Keratinocyte (primary cell): ENCODE data around the gene DNAI2. TPM values are rescaled to one million over a fixed set of nuclear protein-coding genes. Genes with fewer than 3 reads are reported as not detected.

Experiments used
- DNase-seq: peaks from one replicate; pipeline ENCODE4 v3.0.0-alpha.2; 2011; ENCODE audit warnings: low read depth, missing footprints, low spot score
- FAIRE-seq: peaks from 2 replicates; lab custom pipeline; 2011; peaks lifted over from hg19 to GRCh38; lab: Jason Lieb, UNC
- H2AFZ ChIP-seq: 2 replicates; pipeline ENCODE4 v1.6.0; 2012; ENCODE audit warnings: low read length, control low read depth, inconsistent platforms; ENCODE audit not compliant: control insufficient read depth
- H3K27ac ChIP-seq: 2 replicates; pipeline ENCODE4 v1.5.1; 2011; ENCODE audit warnings: low read length; ENCODE audit not compliant: control insufficient read depth, insufficient read depth
- H3K27me3 ChIP-seq: 3 replicates; pipeline ENCODE4 v1.6.0; 2011; ENCODE audit warnings: low read length; ENCODE audit not compliant: control insufficient read depth, insufficient read depth; ENCODE audit errors: extremely low read depth
- H3K36me3 ChIP-seq, 2 experiments: 2 replicates in 1 of 2; 3 replicates in 1 of 2; pipeline ENCODE4 v1.5.1; 2011; ENCODE audit warnings: low read length in 2 of 2, mild to moderate bottlenecking in 1 of 2; ENCODE audit not compliant: control insufficient read depth in 2 of 2, insufficient read depth in 2 of 2; ENCODE audit errors: extremely low read depth in 1 of 2
- H3K4me1 ChIP-seq: 3 replicates; pipeline ENCODE4 v1.5.1; 2011; ENCODE audit warnings: low read length; ENCODE audit not compliant: control insufficient read depth, insufficient read depth; ENCODE audit errors: extremely low read depth
- H3K4me2 ChIP-seq: 3 replicates; pipeline ENCODE4 v1.6.0; 2011; ENCODE audit warnings: low read depth, low read length; ENCODE audit not compliant: control insufficient read depth, insufficient read depth; ENCODE audit errors: extremely low read depth
- H3K4me3 ChIP-seq, 3 experiments: fragments of 200-600 bp in 1 of 3; sonication (generic) in 1 of 3; 2 replicates in 2 of 3; 3 replicates in 1 of 3; pipeline ENCODE4 v1.5.1; 2011 to 2016; ENCODE audit warnings: low read length in 3 of 3, mild to moderate bottlenecking in 3 of 3, control low read depth in 2 of 3, inconsistent platforms in 1 of 3, low read depth in 1 of 3, mixed read lengths in 1 of 3, mixed run types in 1 of 3, moderate library complexity in 1 of 3; ENCODE audit not compliant: control insufficient read depth in 2 of 3, insufficient read depth in 2 of 3; ENCODE audit errors: extremely low read depth in 1 of 3
- H3K79me2 ChIP-seq: 2 replicates; pipeline ENCODE4 v1.6.0; 2012; ENCODE audit warnings: low read length; ENCODE audit not compliant: control insufficient read depth, insufficient read depth
- H3K9ac ChIP-seq: 3 replicates; pipeline ENCODE4 v1.6.0; 2011; ENCODE audit warnings: low read length; ENCODE audit not compliant: control insufficient read depth, insufficient read depth; ENCODE audit errors: extremely low read depth
- H3K9me1 ChIP-seq: 3 replicates; pipeline ENCODE4 v1.6.0; 2011; ENCODE audit warnings: low read length; ENCODE audit not compliant: control insufficient read depth, insufficient read depth; ENCODE audit errors: extremely low read depth
- H3K9me3 ChIP-seq: 2 replicates; pipeline ENCODE4 v1.5.1; 2012; ENCODE audit warnings: low read depth, low read length; ENCODE audit not compliant: control insufficient read depth
- H4K20me1 ChIP-seq: 3 replicates; pipeline ENCODE4 v1.6.0; 2011; ENCODE audit warnings: low read length; ENCODE audit not compliant: control insufficient read depth, insufficient read depth; ENCODE audit errors: extremely low read depth
- CTCF ChIP-seq, 3 experiments: IDR thresholded peaks in 1 of 3; conservative IDR thresholded peaks in 1 of 3; optimal IDR thresholded peaks in 1 of 3; 2 replicates in 2 of 3; 3 replicates in 1 of 3; pipeline versions ENCODE3 to v1.5.1; 2011; ENCODE audit warnings: low read length in 3 of 3, mild to moderate bottlenecking in 3 of 3, moderate library complexity in 2 of 3, control low read depth in 1 of 3, inconsistent platforms in 1 of 3; ENCODE audit not compliant: insufficient read depth in 2 of 3; ENCODE audit errors: extremely low read depth in 1 of 3
- EZH2 ChIP-seq: IDR thresholded peaks from one replicate; pipeline ENCODE4 v1.6.1; 2012; ENCODE audit warnings: inconsistent platforms, mild to moderate bottlenecking, low read length, moderate library complexity
- dilution Hi-C: fragments of 300-500 bp; cut with MboI; formaldehyde crosslinking; loops from one replicate; pipeline ENCODE4 v1.7.0; 2020; ENCODE audit warnings: low sequenced_read_pairs; ENCODE audit not compliant: extremely low pct_ligation_motif_present
- polyA plus RNA-seq, 5 experiments: library from polyadenylated mRNA; depleted of rRNA in 3 of 5; stranded (reverse) in 3 of 5; stranded (forward) in 1 of 5; unstranded in 1 of 5; fragments of >200 nt; gene quantifications; 1 replicate in 1 of 5; 2 replicates in 3 of 5; 3 replicates in 1 of 5; pipeline versions ENCODE4 v1.2.1 to v1.2.3, GENCODE V29; 2011 to 2012; ENCODE audit warnings: missing spikeins in 2 of 5, low read depth in 1 of 5, low replicate concordance in 1 of 5

Gene DNAI2
- polyA plus RNA-seq, 1 donor (not counting 4 experiments of a cell fraction or from before 2014, with no cell fraction given), result not detected

- Histone ChIP-seq H3K4me3 (no peak overlapping the region), H4K20me1 (peaks cover 4% of the 10 kb centered on the region), H3K27me3 (peaks cover 9% of the 10 kb centered on the region), H3K9me3 (no peaks in the 10 kb centered on the region), H3K9me1 (no peaks in the 10 kb centered on the region), H3K36me3 (no peaks in the 10 kb centered on the region), H3K4me2 (no peak overlapping the region), H2AFZ (no peak overlapping the region), H3K4me1 (no peaks in the 10 kb centered on the region), H3K27ac (no peak overlapping the region), H3K9ac (no peak overlapping the region), H3K79me2 (no peaks in the 10 kb centered on the region)
- dilution Hi-C loops, result no loop called here
- FAIRE-seq (no peak), DNase-seq (no peak)
- no peak for TF ChIP-seq EZH2
- TF ChIP-seq CTCF (optimal IDR thresholded peaks at IDR 0.05 in 1 of 3, IDR thresholded peaks at IDR 0.05 in 1 of 3, conservative IDR thresholded peaks at IDR 0.05 in 1 of 3; ENCODE audit: extremely low read depth in 1 of 3, insufficient read depth in 2 of 3, low read length in 3 of 3), result no peak
Observed at GRCh38 chr17:74239172-74239571, 34.9 kb upstream of the DNAI2 start.

- no peaks in the 10 kb centered on the region for H3K36me3 ChIP-seq
- no peak overlapping the region for H3K4me3 ChIP-seq
- no peaks in the 10 kb centered on the region for H3K4me1 ChIP-seq
- no peak overlapping the region for H3K4me2 ChIP-seq
- no peak for FAIRE-seq
- H4K20me1 ChIP-seq, result peaks cover 4% of the 10 kb centered on the region
- dilution Hi-C loops, result no loop called here
- no peaks in the 10 kb centered on the region for H3K79me2 ChIP-seq
- H2AFZ ChIP-seq, result no peak overlapping the region
- no peaks in the 10 kb centered on the region for H3K9me3 ChIP-seq
- H3K9ac ChIP-seq, result no peak overlapping the region
- H3K27me3 ChIP-seq, result peaks cover 9% of the 10 kb centered on the region
- TF ChIP-seq CTCF (optimal IDR thresholded peaks at IDR 0.05 in 1 of 3, IDR thresholded peaks at IDR 0.05 in 1 of 3, conservative IDR thresholded peaks at IDR 0.05 in 1 of 3; ENCODE audit: extremely low read depth in 1 of 3, insufficient read depth in 2 of 3, low read length in 3 of 3) (no peak), EZH2 (no peak)
- no peak overlapping the region for H3K27ac ChIP-seq
- no peak for DNase-seq
- H3K9me1 ChIP-seq, result no peaks in the 10 kb centered on the region
Observed at GRCh38 chr17:74240618-74241205, 33.3 kb upstream of the DNAI2 start.
